Measurements from ENCODE around the gene ANP32B. TPM values are rescaled to one million over a fixed set of nuclear protein-coding genes. Genes with fewer than 3 reads are reported as not detected.

The ANP32B gene
- total RNA-seq, 4 donors from 2014 or later = 8.2 to 24.5 (median 17.8) TPM

- in situ Hi-C loops (cut with MboI; ENCODE audit: low sequenced_read_pairs in 4 of 4) (loop anchor here in 3 of 4 donors (10.0 kb wide), 1 partner anchor 53 kb away; no protein-coding TSS in a partner anchor), intact Hi-C loops (cut with DNase I; ENCODE audit: low total_unique reads) (loop anchor here (5.0 to 10.0 kb wide), 4 partner anchors 275 to 1833 kb away; partner anchors contain the start of genes ANKS6, NCBP1, TBC1D2 and TSTD2)
- H3K27me3 ChIP-seq = no peaks in the 10 kb centered on the region
- H3K27ac ChIP-seq = peak overlapping the region; percentile 93 to 99 (median 96)
- peaks cover 40 to 47% of the 10 kb centered on the region in 2 donors for H3K4me1 ChIP-seq
- peak overlapping the region; percentile 84 to 99 (median 86) for H3K4me3 ChIP-seq
- TF ChIP-seq CTCF (IDR thresholded peaks at IDR 0.05 in 4 of 5, conservative IDR thresholded peaks at IDR 0.05 in 1 of 5) (no peak), POLR2A (IDR thresholded peaks at IDR 0.05) (no peak)
- no peaks in the 10 kb centered on the region for H3K36me3 ChIP-seq
- H3K9me3 ChIP-seq = no peaks in the 10 kb centered on the region
- ATAC-seq = no peak
- DNase-seq = no peak
These were observed 1.1 kb upstream of the ANP32B start for GRCh38 chr9:97981846-97982682.

- H3K27me3 ChIP-seq = no peaks in the 10 kb centered on the region
- no peaks in the 10 kb centered on the region for H3K9me3 ChIP-seq
- no peaks in the 10 kb centered on the region for H3K36me3 ChIP-seq
- intact Hi-C loops (cut with DNase I; ENCODE audit: low total_unique reads) (loop anchor here (1.0 to 10.0 kb wide), 7 partner anchors 51 to 1831 kb away; partner anchors contain the start of genes ANKS6, NANS, NCBP1 and TBC1D2), in situ Hi-C loops (cut with MboI; ENCODE audit: low sequenced_read_pairs in 4 of 4) (loop anchor here in 3 of 4 donors (10.0 kb wide), 1 partner anchor 51 kb away; no protein-coding TSS in a partner anchor)
- ATAC-seq = peak; percentile 34 to 42
- H3K4me3 ChIP-seq = peak overlapping the region; percentile 84 to 99 (median 89)
- no peak for TF ChIP-seq POLR2A (IDR thresholded peaks at IDR 0.05)
- TF ChIP-seq CTCF (IDR thresholded peaks at IDR 0.05 in 4 of 5, conservative IDR thresholded peaks at IDR 0.05 in 1 of 5) = no peak
- peak overlapping the region; percentile 93 to 99 (median 96) for H3K27ac ChIP-seq
- peak; percentile 26 to 59 for DNase-seq
- peaks cover 56 to 61% of the 10 kb centered on the region in 2 donors for H3K4me1 ChIP-seq
These were observed 547 bp downstream of the ANP32B start for GRCh38 chr9:97983589-97984187.

- Histone ChIP-seq H3K36me3 (no peaks in the 10 kb centered on the region), H3K4me1 (peaks cover 63 to 68% of the 10 kb centered on the region in 2 donors), H3K9me3 (no peaks in the 10 kb centered on the region), H3K4me3 (peak overlapping the region; percentile 84 to 99 (median 89)), H3K27me3 (no peaks in the 10 kb centered on the region), H3K27ac (peak overlapping the region; percentile 93 to 99 (median 96))
- in situ Hi-C loops (cut with MboI; ENCODE audit: low sequenced_read_pairs in 4 of 4) (loop anchor here in 3 of 4 donors (10.0 kb wide), 1 partner anchor 50 kb away; no protein-coding TSS in a partner anchor), intact Hi-C loops (cut with DNase I; ENCODE audit: low total_unique reads) (loop anchor here (5.0 to 10.0 kb wide), 4 partner anchors 273 to 1830 kb away; partner anchors contain the start of genes ANKS6, NCBP1, TBC1D2 and TSTD2)
- DNase-seq (peak; percentile 52 to 83), ATAC-seq (peak; percentile 46 to 50)
- TF ChIP-seq POLR2A (IDR thresholded peaks at IDR 0.05) = peak; percentile 81 to 92
- peak in 1 of 5 experiments; percentile 25 for TF ChIP-seq CTCF (IDR thresholded peaks at IDR 0.05 in 4 of 5, conservative IDR thresholded peaks at IDR 0.05 in 1 of 5)
These were observed 1.3 kb downstream of the ANP32B start for GRCh38 chr9:97984188-97985057.

Measured in gastrocnemius medialis (tissue), 4 donors.